Adipocyte (in vitro differentiated cells): ENCODE results near the gene SRXN1.

Experiments used
- DNase-seq: peaks from one replicate; pipeline ENCODE4 v3.0.0-alpha.2; 2015; ENCODE audit warnings: low read depth
- H3K27me3 ChIP-seq: replicated peaks from 2 replicates; pipeline ENCODE4 v1.7.0; 2013; ENCODE audit warnings: mild to moderate bottlenecking, low read length, moderate library complexity; ENCODE audit not compliant: control insufficient read depth, insufficient read depth
- H3K36me3 ChIP-seq: 2 replicates; pipeline ENCODE4 v1.7.0; 2013; ENCODE audit warnings: low read length, mild to moderate bottlenecking, moderate library complexity; ENCODE audit not compliant: control insufficient read depth, insufficient read depth, severe bottlenecking
- H3K4me1 ChIP-seq: 2 replicates; pipeline ENCODE4 v1.7.0; 2013; ENCODE audit warnings: mild to moderate bottlenecking, low read length, moderate library complexity; ENCODE audit not compliant: control insufficient read depth, insufficient read depth
- H3K4me3 ChIP-seq: 2 replicates; pipeline ENCODE4 v1.7.0; 2013; ENCODE audit warnings: mild to moderate bottlenecking, low read length, moderate library complexity
- H3K9ac ChIP-seq: 2 replicates; pipeline ENCODE4 v1.7.0; 2013; ENCODE audit warnings: mild to moderate bottlenecking, low read length, moderate library complexity
- H3K9me3 ChIP-seq: 2 replicates; pipeline ENCODE4 v1.7.0; 2013; ENCODE audit warnings: mild to moderate bottlenecking, low read length, moderate library complexity; ENCODE audit not compliant: control insufficient read depth

SRXN1 gene

GRCh38 chr20:597560-597959 lies 55.4 kb downstream of the SRXN1 start:
- Histone ChIP-seq H3K27me3 (peaks cover 20% of the 10 kb centered on the region), H3K4me3 (no peak overlapping the region), H3K9me3 (no peaks in the 10 kb centered on the region), H3K4me1 (no peaks in the 10 kb centered on the region), H3K9ac (no peak overlapping the region), H3K36me3 (no peaks in the 10 kb centered on the region)
- no peak for DNase-seq
